HCT116 (cell line): ENCODE measurements around the gene ERVMER34-1. TPM values are rescaled to one million over a fixed set of nuclear protein-coding genes. Genes with fewer than 3 reads are reported as not detected.
A peak's percentile ranks its signal among the peaks of the same experiment; 100 is the strongest.

Experiments
- ATAC-seq: fragments of 200-7000 bp; cut with Tn5 transposase; 2 replicates; pipeline ENCODE4 v1.9.1; 2020; ENCODE audit warnings: mild to moderate bottlenecking, moderate library complexity
- BruUV-seq: library from RNA; stranded (reverse); fragments of 400-500 nt; replicated peaks from 2 replicates; lab custom pipeline; 2021; lab: Mats Ljungman, UMichigan
- CTCF ChIA-PET: fragments of 300-600 bp; sonication (Branson Sonifier 250); formaldehyde crosslinking; loops from one replicate; lab custom pipeline; 2021; ENCODE audit warnings: antibody characterized with exemption; lab: Charles Lee
- POLR2A ChIA-PET: fragments of 300-600, 350-600 bp; sonication (Branson Sonifier 250); formaldehyde crosslinking; loops from one replicate; lab custom pipeline; 2021; ENCODE audit warnings: antibody characterized with exemption; lab: Charles Lee
- RAD21 ChIA-PET, 2 experiments: fragments of 300-600 bp; sonication (Branson Sonifier 250); formaldehyde crosslinking; loops; one replicate each; lab custom pipeline; 2023; ENCODE audit warnings: low total read pairs in 2 of 2; ENCODE audit not compliant: uncharacterized antibody in 2 of 2, unreplicated experiment in 2 of 2, low non-redundant PET in 1 of 2; lab: Charles Lee
- DNase-seq: peaks from one replicate; pipeline ENCODE4 v3.0.0-alpha.2; 2010; ENCODE audit warnings: low read depth, low spot score
- H2AFZ ChIP-seq: fragments of 200-600 bp; shearing (Covaris generic), sonication (generic); 2 replicates; pipeline ENCODE4 v1.6.1; 2017; ENCODE audit warnings: low read depth, mixed run types, mixed read lengths, antibody characterized with exemption, low read length; ENCODE audit not compliant: poor library complexity, severe bottlenecking
- H3K27ac ChIP-seq: 2 replicates; pipeline ENCODE4 v1.5.1; 2012; ENCODE audit warnings: low read depth, low read length
- H3K27me3 ChIP-seq: fragments of 200-600 bp; sonication (generic); 2 replicates; pipeline ENCODE4 v1.6.1; 2016; ENCODE audit warnings: mixed run types, low read length, mixed read lengths; ENCODE audit not compliant: insufficient read depth
- H3K36me3 ChIP-seq, 2 experiments: fragments of 200-500 bp in 1 of 2; fragments of 200-600 bp in 1 of 2; sonication (Bioruptor generic) in 1 of 2; sonication (generic) in 1 of 2; 2 replicates each; pipeline versions ENCODE4 v1.5.1 to v1.6.1; 2014 to 2016; ENCODE audit warnings: low read length in 2 of 2, inconsistent platforms in 1 of 2, mixed read lengths in 1 of 2, mixed run types in 1 of 2; ENCODE audit not compliant: insufficient read depth in 2 of 2, control insufficient read depth in 1 of 2
- H3K4me1 ChIP-seq, 2 experiments: fragments of 200-600 bp in 1 of 2; sonication (generic) in 1 of 2; 2 replicates each; pipeline versions ENCODE4 v1.5.1 to v1.6.1; 2012 to 2017; ENCODE audit warnings: low read length in 2 of 2, inconsistent platforms in 1 of 2, mild to moderate bottlenecking in 1 of 2, mixed read lengths in 1 of 2, mixed run types in 1 of 2, moderate library complexity in 1 of 2; ENCODE audit not compliant: insufficient read depth in 2 of 2, control insufficient read depth in 1 of 2
- H3K4me2 ChIP-seq: fragments of 200-600 bp; sonication (generic); 2 replicates; pipeline ENCODE4 v1.6.1; 2017; ENCODE audit warnings: mixed run types, low read length, mixed read lengths
- H3K4me3 ChIP-seq, 2 experiments: fragments of 200-600 bp in 1 of 2; sonication (generic) in 1 of 2; replicated peaks in 1 of 2; 2 replicates each; pipeline ENCODE4 v1.5.1; 2011 to 2016; ENCODE audit warnings: low read length in 2 of 2, control low read depth in 1 of 2, low read depth in 1 of 2, mild to moderate bottlenecking in 1 of 2, mixed read lengths in 1 of 2, mixed run types in 1 of 2
- H3K79me2 ChIP-seq: fragments of 200-600 bp; sonication (generic); 2 replicates; pipeline ENCODE4 v1.6.1; 2017; ENCODE audit warnings: mild to moderate bottlenecking, mixed run types, low read length, moderate library complexity, mixed read lengths; ENCODE audit not compliant: insufficient read depth
- H3K9ac ChIP-seq: fragments of 200-600 bp; sonication (generic); 2 replicates; pipeline ENCODE4 v1.6.1; 2016; ENCODE audit warnings: low read length, mixed read lengths
- H3K9me2 ChIP-seq: fragments of 200-600 bp; sonication (generic), shearing (Covaris generic); 2 replicates; pipeline ENCODE4 v1.6.1; 2017; ENCODE audit warnings: mixed run types, mild to moderate bottlenecking, moderate library complexity; ENCODE audit not compliant: insufficient read depth
- H3K9me3 ChIP-seq, 2 experiments: fragments of 200-500 bp in 1 of 2; fragments of 200-600 bp in 1 of 2; sonication (Bioruptor generic) in 1 of 2; sonication (generic) in 1 of 2; 2 replicates each; pipeline ENCODE4 v1.6.1; 2014 to 2017; ENCODE audit warnings: low read length in 2 of 2, mixed read lengths in 2 of 2, inconsistent platforms in 1 of 2, low read depth in 1 of 2, mild to moderate bottlenecking in 1 of 2, mixed run types in 1 of 2, moderate library complexity in 1 of 2; ENCODE audit not compliant: control insufficient read depth in 1 of 2, insufficient read depth in 1 of 2
- H4K20me1 ChIP-seq: fragments of 200-600 bp; sonication (generic), shearing (Covaris generic); 2 replicates; pipeline ENCODE4 v1.6.1; 2017; ENCODE audit warnings: mixed run types, mild to moderate bottlenecking, moderate library complexity; ENCODE audit not compliant: insufficient read depth
- CBX3 ChIP-seq: IDR thresholded peaks from 2 replicates; pipeline ENCODE4 v1.6.1; 2012; ENCODE audit warnings: low read depth
- CTCF ChIP-seq, 3 experiments: fragments of 200-600 bp in 1 of 3; sonication (generic) in 1 of 3; IDR thresholded peaks in 2 of 3; conservative IDR thresholded peaks in 1 of 3; 2 replicates each; pipeline ENCODE4 v1.5.1; 2012 to 2017; ENCODE audit warnings: low read depth in 2 of 3, low read length in 2 of 3, antibody characterized with exemption in 1 of 3, borderline replicate concordance in 1 of 3, control low read depth in 1 of 3, mild to moderate bottlenecking in 1 of 3, mixed read lengths in 1 of 3, mixed run types in 1 of 3, moderate library complexity in 1 of 3; ENCODE audit not compliant: insufficient read depth in 1 of 3
- EGR1 ChIP-seq: IDR thresholded peaks from 2 replicates; pipeline ENCODE4 v1.6.1; 2012; ENCODE audit warnings: low read depth
- FOSL1 ChIP-seq: IDR thresholded peaks from 2 replicates; pipeline ENCODE4 v1.6.1; 2012; ENCODE audit warnings: low read depth
- RAD21 ChIP-seq: IDR thresholded peaks from 2 replicates; pipeline ENCODE4 v1.6.1; 2012; ENCODE audit warnings: low read depth, mild to moderate bottlenecking
- REST ChIP-seq: IDR thresholded peaks from 2 replicates; pipeline ENCODE4 v1.6.1; 2012; ENCODE audit warnings: low read depth
- intact Hi-C: fragments of 100-400 bp; cut with micrococcal nuclease; formaldehyde crosslinking; loops from 2 replicates; pipeline ENCODE4 v1.10.0; 2022
- total RNA-seq: library from RNA; stranded (reverse); gene quantifications from one replicate; pipeline ENCODE4 v1.2.1, GENCODE V29; 2021; ENCODE audit not compliant: unreplicated experiment

Gene ERVMER34-1
- total RNA-seq, 1 experiment from 2014 or later: 17.5 TPM

- no peaks in the 10 kb centered on the region for H3K9me3 ChIP-seq
- BruUV-seq: no TSS peak
- RAD21 ChIA-PET: no interaction called here
- POLR2A ChIA-PET: no interaction called here
- H3K4me2 ChIP-seq: no peak overlapping the region
- intact Hi-C loops: no loop called here
- DNase-seq: no peak
- H3K36me3 ChIP-seq: no peaks in the 10 kb centered on the region
- CTCF ChIA-PET: no interaction called here
- no peaks in the 10 kb centered on the region for H3K79me2 ChIP-seq
- no peaks in the 10 kb centered on the region for H3K4me1 ChIP-seq
- no peaks in the 10 kb centered on the region for H3K27me3 ChIP-seq
- no peaks in the 10 kb centered on the region for H4K20me1 ChIP-seq
- H3K27ac ChIP-seq: no peak overlapping the region
- peak; percentile 69 for ATAC-seq
- no peak overlapping the region for H3K4me3 ChIP-seq
- H3K9ac ChIP-seq: no peak overlapping the region
- H2AFZ ChIP-seq: no peak overlapping the region
- TF ChIP-seq RAD21: peak; percentile 19; the same call in 1 of the 2 replicates
- TF ChIP-seq FOSL1: no peak
- no peak for TF ChIP-seq EGR1
- no peak for TF ChIP-seq REST
- no peak for TF ChIP-seq CTCF (IDR thresholded peaks at IDR 0.05 in 2 of 3, conservative IDR thresholded peaks at IDR 0.05 in 1 of 3; ENCODE audit: borderline replicate concordance in 1 of 3, insufficient read depth in 1 of 3, low read depth in 2 of 3, low read length in 2 of 3)
- no peak for TF ChIP-seq CBX3
- H3K9me2 ChIP-seq: no peaks in the 10 kb centered on the region
Measured at GRCh38 chr4:52799813-52800212, 48.6 kb upstream of the ERVMER34-1 start.
